ENCODE measurements around the gene ZDHHC8.

The ZDHHC8 gene

DNA sequence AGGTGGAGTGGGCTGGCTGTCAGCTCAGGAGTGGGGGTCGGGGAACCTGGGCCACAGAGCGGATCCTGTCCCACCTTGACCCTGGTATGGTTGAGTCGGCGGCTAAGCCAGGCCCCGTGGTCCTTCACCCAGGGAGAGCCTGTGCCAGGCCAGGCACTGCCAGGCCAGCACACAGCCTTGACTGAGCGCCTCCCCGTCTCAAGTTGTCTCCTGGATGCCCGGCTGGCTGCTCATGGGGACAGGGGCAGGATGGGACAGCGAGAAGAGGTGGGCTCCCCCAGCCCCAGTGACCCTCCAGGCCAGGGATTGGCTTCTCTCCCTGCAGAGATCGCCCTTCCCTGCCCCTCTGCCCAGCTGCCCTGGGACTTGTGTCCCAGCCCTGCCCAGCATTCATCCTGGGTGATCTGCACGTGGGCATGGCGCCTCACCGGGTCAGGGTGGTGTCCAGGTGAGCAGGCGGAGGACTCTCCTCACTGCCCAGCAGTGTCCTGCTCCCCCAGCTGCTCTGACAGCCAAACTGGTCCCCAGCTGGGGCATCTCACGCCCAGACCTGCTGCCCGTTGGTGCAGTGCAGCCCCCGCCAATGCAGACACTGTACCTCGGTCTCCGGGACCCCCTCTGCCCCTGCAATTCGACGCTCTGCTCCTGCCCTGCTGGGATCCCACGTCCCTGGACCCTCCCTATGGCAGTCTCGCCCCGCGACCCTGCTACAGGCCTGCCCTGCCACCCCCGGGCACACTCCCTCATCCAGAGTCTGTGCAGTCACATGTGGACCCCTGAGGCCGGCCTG is 48.0 kb downstream of the ZDHHC8 start:
- DNase-seq (ENCODE audit: low spot score) = no peak
- in situ Hi-C loops (cut with MboI; ENCODE audit: low pct_unique_long_range_greater_than_20kb, low sequenced_read_pairs, unreplicated experiment) = loop anchor here (10.0 kb wide), 1 partner anchor 55 kb away; no protein-coding TSS in a partner anchor
- TF ChIP-seq, protein P1, sequence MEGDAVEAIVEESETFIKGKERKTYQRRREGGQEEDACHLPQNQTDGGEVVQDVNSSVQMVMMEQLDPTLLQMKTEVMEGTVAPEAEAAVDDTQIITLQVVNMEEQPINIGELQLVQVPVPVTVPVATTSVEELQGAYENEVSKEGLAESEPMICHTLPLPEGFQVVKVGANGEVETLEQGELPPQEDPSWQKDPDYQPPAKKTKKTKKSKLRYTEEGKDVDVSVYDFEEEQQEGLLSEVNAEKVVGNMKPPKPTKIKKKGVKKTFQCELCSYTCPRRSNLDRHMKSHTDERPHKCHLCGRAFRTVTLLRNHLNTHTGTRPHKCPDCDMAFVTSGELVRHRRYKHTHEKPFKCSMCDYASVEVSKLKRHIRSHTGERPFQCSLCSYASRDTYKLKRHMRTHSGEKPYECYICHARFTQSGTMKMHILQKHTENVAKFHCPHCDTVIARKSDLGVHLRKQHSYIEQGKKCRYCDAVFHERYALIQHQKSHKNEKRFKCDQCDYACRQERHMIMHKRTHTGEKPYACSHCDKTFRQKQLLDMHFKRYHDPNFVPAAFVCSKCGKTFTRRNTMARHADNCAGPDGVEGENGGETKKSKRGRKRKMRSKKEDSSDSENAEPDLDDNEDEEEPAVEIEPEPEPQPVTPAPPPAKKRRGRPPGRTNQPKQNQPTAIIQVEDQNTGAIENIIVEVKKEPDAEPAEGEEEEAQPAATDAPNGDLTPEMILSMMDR (IDR thresholded peaks at IDR 0.05; ENCODE audit: extremely low read depth, insufficient read depth, missing control alignments) = no peak

DNA sequence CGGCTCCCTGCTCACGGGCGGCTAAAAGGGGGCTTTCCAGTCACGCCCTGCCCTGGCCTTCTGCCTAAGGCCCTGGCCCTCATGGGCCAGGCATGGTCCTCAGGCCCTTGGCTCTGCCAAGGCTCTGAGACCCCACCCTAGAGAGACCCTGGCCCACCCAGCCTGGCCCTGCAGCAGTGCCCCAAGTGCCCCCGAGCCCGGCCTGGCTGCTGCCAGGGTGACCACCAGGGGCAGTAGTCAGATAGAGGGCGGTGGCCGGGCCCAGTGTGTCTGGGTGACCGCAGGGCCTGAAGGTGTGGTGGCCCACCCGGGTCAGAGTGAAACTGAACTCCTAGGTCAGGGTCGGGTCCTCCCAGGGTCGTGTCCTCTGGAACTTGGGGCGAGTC is 48.6 kb downstream of the ZDHHC8 start:
- no peak for DNase-seq (ENCODE audit: low spot score)
- in situ Hi-C loops (cut with MboI; ENCODE audit: low pct_unique_long_range_greater_than_20kb, low sequenced_read_pairs, unreplicated experiment) = no loop called here
- TF ChIP-seq, protein P1 (IDR thresholded peaks at IDR 0.05; ENCODE audit: extremely low read depth, insufficient read depth, missing control alignments) = no peak

DNA sequence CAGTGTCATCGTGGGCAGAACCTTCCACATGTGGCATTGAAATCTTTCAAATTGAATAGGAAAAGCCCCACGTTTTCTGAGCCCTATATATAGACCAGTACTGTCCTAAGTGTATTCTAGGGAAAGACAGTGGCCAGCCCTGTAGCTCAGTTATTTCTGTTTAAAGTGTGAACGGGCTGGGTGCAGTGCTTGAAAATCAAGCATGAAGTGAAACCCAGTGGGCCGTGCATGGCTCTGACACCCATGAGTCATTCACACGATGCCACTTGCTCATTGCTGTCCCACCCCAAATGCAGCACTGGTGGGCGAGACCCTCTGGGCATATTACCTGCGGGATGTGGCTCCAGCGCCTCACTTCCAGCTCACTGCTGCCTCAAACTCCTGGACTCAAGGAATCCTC is 49.0 kb downstream of the ZDHHC8 start:
- TF ChIP-seq, protein P1 (IDR thresholded peaks at IDR 0.05; ENCODE audit: extremely low read depth, insufficient read depth, missing control alignments) = no peak
- in situ Hi-C loops (cut with MboI; ENCODE audit: low pct_unique_long_range_greater_than_20kb, low sequenced_read_pairs, unreplicated experiment) = no loop called here
- DNase-seq (ENCODE audit: low spot score) = no peak

DNA sequence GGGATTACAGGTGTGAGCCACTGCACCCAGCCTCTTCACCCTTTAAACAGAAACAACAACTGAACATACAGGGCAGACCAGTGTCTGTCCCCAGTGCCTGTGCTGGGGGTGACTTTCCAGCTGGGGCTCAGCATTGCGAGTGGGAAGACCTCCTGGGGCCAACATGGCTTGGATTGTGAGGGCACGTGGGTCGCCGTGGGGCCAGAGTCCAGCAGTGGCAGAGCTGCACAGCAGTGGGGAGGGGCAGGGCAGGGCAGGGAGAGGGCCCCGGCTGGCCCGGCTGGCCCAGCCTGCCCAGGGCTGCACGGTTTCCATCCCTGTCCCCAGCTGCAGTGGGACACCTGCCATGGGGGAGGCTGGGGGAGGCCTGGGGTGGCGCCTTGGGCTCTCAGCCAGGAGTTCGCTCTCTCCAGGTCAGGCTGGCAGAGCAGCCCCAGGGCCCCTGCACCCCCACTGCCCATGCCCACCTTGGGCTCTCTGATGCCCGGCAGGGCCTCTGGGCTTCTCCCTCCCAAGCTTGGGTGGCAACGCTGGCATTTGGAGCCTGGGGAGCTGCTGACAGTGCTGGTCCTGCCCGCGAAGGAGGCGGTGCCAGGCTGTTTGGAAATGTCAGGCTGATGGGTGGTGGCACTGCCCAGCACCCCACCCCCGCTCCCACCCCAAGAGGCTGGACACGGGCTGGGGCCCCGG is 49.7 kb downstream of the ZDHHC8 start:
- DNase-seq (ENCODE audit: low spot score) = no peak
- TF ChIP-seq, protein P1 (IDR thresholded peaks at IDR 0.05; ENCODE audit: extremely low read depth, insufficient read depth, missing control alignments) = no peak
- in situ Hi-C loops (cut with MboI; ENCODE audit: low pct_unique_long_range_greater_than_20kb, low sequenced_read_pairs, unreplicated experiment) = no loop called here

DNA sequence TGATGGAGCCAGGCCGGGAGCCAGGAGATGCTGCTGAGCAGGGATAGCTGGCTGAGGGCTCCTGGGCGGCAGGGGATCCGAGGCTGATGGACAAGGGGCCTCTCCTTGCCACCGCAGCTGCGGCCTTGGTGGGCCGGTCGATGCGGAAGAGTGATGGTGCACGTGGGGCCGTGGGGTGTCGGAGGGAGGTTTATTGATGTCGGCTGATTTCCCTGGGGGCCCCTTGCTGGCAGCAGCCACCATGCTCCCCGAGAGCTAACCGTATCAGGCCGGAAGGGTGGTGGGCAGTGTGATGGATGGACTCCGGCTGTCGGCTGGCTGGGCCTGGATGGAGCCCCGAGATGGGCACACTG is 50.3 kb downstream of the ZDHHC8 start:
- TF ChIP-seq, protein P1 (IDR thresholded peaks at IDR 0.05; ENCODE audit: extremely low read depth, insufficient read depth, missing control alignments) = no peak
- in situ Hi-C loops (cut with MboI; ENCODE audit: low pct_unique_long_range_greater_than_20kb, low sequenced_read_pairs, unreplicated experiment) = no loop called here
- no peak for DNase-seq (ENCODE audit: low spot score)

DNA sequence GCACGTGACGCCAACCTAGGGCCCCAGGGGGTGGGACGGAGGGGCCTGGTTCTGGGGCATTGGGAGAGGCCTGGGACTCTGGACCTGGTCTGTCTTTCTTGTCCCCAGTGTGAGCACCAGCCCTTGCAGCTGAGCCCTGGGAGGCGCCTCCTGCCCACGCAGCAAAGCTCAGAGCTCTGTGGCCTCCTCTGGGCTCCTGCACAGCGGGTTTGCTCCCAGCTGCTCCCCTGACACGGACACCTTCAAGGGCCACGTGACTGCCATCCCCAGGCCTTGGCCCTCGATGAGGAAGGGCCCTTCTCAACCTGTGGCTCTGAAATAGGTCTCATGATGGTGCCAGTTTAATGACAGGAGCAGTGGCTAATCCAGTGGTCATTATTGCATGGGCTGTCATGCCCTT is 50.8 kb downstream of the ZDHHC8 start:
- TF ChIP-seq, protein P1 (IDR thresholded peaks at IDR 0.05; ENCODE audit: extremely low read depth, insufficient read depth, missing control alignments) = no peak
- no peak for DNase-seq (ENCODE audit: low spot score)
- in situ Hi-C loops (cut with MboI; ENCODE audit: low pct_unique_long_range_greater_than_20kb, low sequenced_read_pairs, unreplicated experiment) = no loop called here

Data from GM13977 (cell line).